Thyroid gland (tissue), 4 donors: Measurements from ENCODE around the gene FRMD4A.

Experiments
- POLR2A ChIP-seq, 2 donors: fragments of 450-650 bp; IDR thresholded peaks; one replicate each; pipeline ENCODE4 v1.6.1; 2017; ENCODE audit warnings: antibody characterized with exemption in 2 of 2, mild to moderate bottlenecking in 2 of 2, moderate library complexity in 1 of 2
- TF ChIP-seq, protein P1 (sequence below), 6 experiments: fragments of 200-600 bp in 3 of 6; fragments of 450-650 bp in 3 of 6; sonication (generic) in 3 of 6; IDR thresholded peaks; one replicate each; pipeline ENCODE4 v1.5.1; 2016 to 2019; ENCODE audit warnings: antibody characterized with exemption in 6 of 6, mild to moderate bottlenecking in 2 of 6, inconsistent platforms in 1 of 6, moderate library complexity in 1 of 6

DNA sequence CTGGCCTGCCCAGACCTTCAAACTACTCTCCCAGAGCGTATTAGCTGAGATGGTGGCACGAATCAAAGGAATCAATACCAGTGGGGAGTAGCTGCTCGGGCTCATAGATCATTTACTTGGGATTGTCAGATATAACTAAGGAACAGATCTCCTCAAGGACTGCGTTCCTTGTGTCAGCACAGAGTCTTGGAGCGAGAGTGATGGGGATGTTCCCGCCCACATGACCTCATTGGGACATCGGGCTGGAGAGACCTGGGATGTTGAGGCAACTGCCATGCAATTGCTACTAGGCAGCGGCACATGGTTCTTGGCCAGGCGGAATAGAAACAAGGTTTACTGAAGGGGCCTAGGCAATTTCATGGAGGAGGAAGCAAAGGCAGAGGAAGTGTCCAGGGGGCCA, 132.6 kb downstream of the FRMD4A start:
- TF ChIP-seq, protein P1, sequence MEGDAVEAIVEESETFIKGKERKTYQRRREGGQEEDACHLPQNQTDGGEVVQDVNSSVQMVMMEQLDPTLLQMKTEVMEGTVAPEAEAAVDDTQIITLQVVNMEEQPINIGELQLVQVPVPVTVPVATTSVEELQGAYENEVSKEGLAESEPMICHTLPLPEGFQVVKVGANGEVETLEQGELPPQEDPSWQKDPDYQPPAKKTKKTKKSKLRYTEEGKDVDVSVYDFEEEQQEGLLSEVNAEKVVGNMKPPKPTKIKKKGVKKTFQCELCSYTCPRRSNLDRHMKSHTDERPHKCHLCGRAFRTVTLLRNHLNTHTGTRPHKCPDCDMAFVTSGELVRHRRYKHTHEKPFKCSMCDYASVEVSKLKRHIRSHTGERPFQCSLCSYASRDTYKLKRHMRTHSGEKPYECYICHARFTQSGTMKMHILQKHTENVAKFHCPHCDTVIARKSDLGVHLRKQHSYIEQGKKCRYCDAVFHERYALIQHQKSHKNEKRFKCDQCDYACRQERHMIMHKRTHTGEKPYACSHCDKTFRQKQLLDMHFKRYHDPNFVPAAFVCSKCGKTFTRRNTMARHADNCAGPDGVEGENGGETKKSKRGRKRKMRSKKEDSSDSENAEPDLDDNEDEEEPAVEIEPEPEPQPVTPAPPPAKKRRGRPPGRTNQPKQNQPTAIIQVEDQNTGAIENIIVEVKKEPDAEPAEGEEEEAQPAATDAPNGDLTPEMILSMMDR (IDR thresholded peaks at IDR 0.05): no peak
- no peak for TF ChIP-seq POLR2A (IDR thresholded peaks at IDR 0.05)
